Measurements from ENCODE around the gene SCRT2.
"Not testable (repeated sequence)": the region's sequence is repeated elsewhere in the genome, so short reads cannot be mapped to it uniquely, and the experiment has no call there.

SCRT2 gene

GRCh38 chr20:701401-702129, 26.0 kb upstream of the SCRT2 start:
- DNase-seq (ENCODE audit: low read depth in 2 of 2), result no peak

GRCh38 chr20:699811-700338, 24.3 kb upstream of the SCRT2 start:
- no peak for DNase-seq (ENCODE audit: low read depth in 2 of 2)

- DNase-seq (ENCODE audit: low read depth in 2 of 2), result no peak
Observed at GRCh38 chr20:699342-699741, 23.7 kb upstream of the SCRT2 start.

GRCh38 chr20:698276-698675, 22.7 kb upstream of the SCRT2 start:
- DNase-seq (ENCODE audit: low read depth in 2 of 2), result no peak

- DNase-seq (ENCODE audit: low read depth in 2 of 2), result no peak
Observed at GRCh38 chr20:697826-698225, 22.2 kb upstream of the SCRT2 start.

GRCh38 chr20:695165-695866, 19.7 kb upstream of the SCRT2 start:
- DNase-seq (ENCODE audit: low read depth in 2 of 2), result no peak

- no peak for DNase-seq (ENCODE audit: low read depth in 2 of 2)
Observed at GRCh38 chr20:694496-694895, 18.9 kb upstream of the SCRT2 start.

GRCh38 chr20:693786-694185, 18.2 kb upstream of the SCRT2 start:
- not testable (repeated sequence) for DNase-seq (ENCODE audit: low read depth in 2 of 2)

- no peak for DNase-seq (ENCODE audit: low read depth in 2 of 2)
Observed at GRCh38 chr20:692044-692443, 16.4 kb upstream of the SCRT2 start.

GRCh38 chr20:689947-690346, 14.3 kb upstream of the SCRT2 start:
- no peak for DNase-seq (ENCODE audit: low read depth in 2 of 2)

GRCh38 chr20:689348-689747, 13.7 kb upstream of the SCRT2 start:
- no peak for DNase-seq (ENCODE audit: low read depth in 2 of 2)

- DNase-seq (ENCODE audit: low read depth in 2 of 2), result no peak
Observed at GRCh38 chr20:688809-689212, 13.2 kb upstream of the SCRT2 start.

GRCh38 chr20:687468-688203, 12.0 kb upstream of the SCRT2 start:
- DNase-seq (ENCODE audit: low read depth in 2 of 2), result no peak

GRCh38 chr20:684676-685319, 9.2 kb upstream of the SCRT2 start:
- DNase-seq (ENCODE audit: low read depth in 2 of 2), result no peak

GRCh38 chr20:682123-682522, 6.5 kb upstream of the SCRT2 start:
- DNase-seq (ENCODE audit: low read depth in 2 of 2), result no peak

- no peak for DNase-seq (ENCODE audit: low read depth in 2 of 2)
Observed at GRCh38 chr20:680638-681187, 5.1 kb upstream of the SCRT2 start.

GRCh38 chr20:677957-678356, 2.4 kb upstream of the SCRT2 start:
- DNase-seq (ENCODE audit: low read depth in 2 of 2), result no peak

- no peak for DNase-seq (ENCODE audit: low read depth in 2 of 2)
Observed at GRCh38 chr20:676967-677366, 1.4 kb upstream of the SCRT2 start.

- DNase-seq (ENCODE audit: low read depth in 2 of 2), result no peak
Observed at GRCh38 chr20:676315-676937, 824 bp upstream of the SCRT2 start.

GRCh38 chr20:675033-675452, 559 bp downstream of the SCRT2 start:
- no peak for DNase-seq (ENCODE audit: low read depth in 2 of 2)

- DNase-seq (ENCODE audit: low read depth in 2 of 2), result no peak
Observed at GRCh38 chr20:673603-674001, 2.0 kb downstream of the SCRT2 start.
